K562 (cell line): ENCODE measurements around the gene PPP1R3E. TPM values are rescaled to one million over a fixed set of nuclear protein-coding genes. Genes with fewer than 3 reads are reported as not detected.

ENCODE experiments used
- CCAR2 ChIP-seq: fragments of 200-400 bp; formaldehyde crosslinking; IDR thresholded peaks from 2 replicates; pipeline ENCODE4 v1.6.1; 2017; ENCODE audit warnings: mild to moderate bottlenecking, low read depth, low read length
- CCNT2 ChIP-seq: IDR thresholded peaks from 2 replicates; pipeline ENCODE4 v1.6.1; 2011; ENCODE audit warnings: borderline replicate concordance, low read depth, mild to moderate bottlenecking, moderate library complexity, mixed read lengths, low read length; ENCODE audit not compliant: insufficient read length; ENCODE audit errors: extremely low read depth
- ETV6 ChIP-seq, 3 experiments: fragments of 150-350 bp in 1 of 3; sonication (generic) in 1 of 3; formaldehyde crosslinking in 1 of 3; IDR thresholded peaks; 2 replicates each; pipeline versions ENCODE4 v1.6.1 to v1.8.0; 2014 to 2022; ENCODE audit warnings: borderline replicate concordance in 2 of 3, low read depth in 2 of 3, antibody characterized with exemption in 1 of 3, low read length in 1 of 3, mild to moderate bottlenecking in 1 of 3, missing genetic modification reagents in 1 of 3
- LARP7 ChIP-seq: fragments of 450-650 bp; IDR thresholded peaks from 2 replicates; pipeline ENCODE4 v1.6.1; 2016
- MAZ ChIP-seq, 2 experiments: fragments of 450-650 bp in 1 of 2; sonication (generic) in 1 of 2; formaldehyde crosslinking; IDR thresholded peaks in 1 of 2; conservative IDR thresholded peaks in 1 of 2; 2 replicates each; pipeline versions ENCODE4 v1.4.0 to v1.5.0; 2020; ENCODE audit warnings: mild to moderate bottlenecking in 1 of 2, missing genetic modification reagents in 1 of 2
- SRF ChIP-seq, 2 experiments: fragments of 250-450, 450-650 bp in 1 of 2; sonication (Bioruptor Pico) in 1 of 2; sonication (generic) in 1 of 2; formaldehyde crosslinking; IDR thresholded peaks; 2 replicates each; pipeline versions ENCODE4 v1.5.0 to v1.5.1; 2020 to 2022; ENCODE audit warnings: mild to moderate bottlenecking in 1 of 2, missing genetic modification reagents in 1 of 2
- ZMIZ1 ChIP-seq, 2 experiments: fragments of 150-350 bp in 1 of 2; IDR thresholded peaks; 2 replicates each; pipeline ENCODE4 v1.6.1; 2012 to 2016; ENCODE audit warnings: low read depth in 2 of 2, low read length in 2 of 2, mild to moderate bottlenecking in 1 of 2, moderate library complexity in 1 of 2
- ZNF318 ChIP-seq, 2 experiments: fragments of 450-650 bp; IDR thresholded peaks; 2 replicates each; pipeline ENCODE4 v1.6.1; 2016; ENCODE audit warnings: mild to moderate bottlenecking in 2 of 2, borderline replicate concordance in 1 of 2, low read depth in 1 of 2, moderate library complexity in 1 of 2
- polyA plus RNA-seq, 8 experiments: library from polyadenylated mRNA; depleted of rRNA in 4 of 8; stranded (reverse) in 5 of 8; unstranded in 3 of 8; fragments of >200 nt; fragmentation: Nextera tagmentation in 2 of 8; fragmentation: Illumina TruSeq in 1 of 8; extraction: Ambion mirVana in 2 of 8; extraction: Trizol in 1 of 8; gene quantifications; 2 replicates each; pipeline versions ENCODE4 v1.2.1 to v1.2.3, GENCODE V29; 2011 to 2014; ENCODE audit warnings: inconsistent platforms in 1 of 8, missing spikeins in 1 of 8
- total RNA-seq, 7 experiments: library from RNA; depleted of rRNA in 6 of 7; stranded (reverse); fragments of >200 nt in 6 of 7; fragmentation: Illumina TruSeq in 2 of 7; extraction: Trizol in 2 of 7; gene quantifications; 2 replicates each; pipeline versions ENCODE4 v1.2.1 to v1.2.3, GENCODE V29; 2011 to 2021; ENCODE audit warnings: low replicate concordance in 1 of 7
- TF ChIP-seq, protein P1 (sequence below): sonication (generic); formaldehyde crosslinking; IDR thresholded peaks from 2 replicates; pipeline ENCODE4 v1.8.0; 2022; ENCODE audit warnings: mild to moderate bottlenecking, missing genetic modification reagents
- TF ChIP-seq, protein P2 (sequence below): fragments of 250-450 bp; sonication (Bioruptor Pico); IDR thresholded peaks from 2 replicates; pipeline ENCODE4 v1.8.0; 2022; ENCODE audit warnings: inconsistent platforms, mild to moderate bottlenecking, moderate library complexity, borderline replicate concordance

Gene PPP1R3E
- total and polyA plus RNA-seq, 9 of the 15 experiments (the other 6 are each of a cell fraction or from before 2014, with no cell fraction given), result 3.2 to 18.4 (median 7.6) TPM

- TF ChIP-seq ZNF318 (IDR thresholded peaks at IDR 0.05; ENCODE audit: borderline replicate concordance in 1 of 2, low read depth in 1 of 2) (no peak), CCNT2 (no peak), SRF (CRISPR knock-in tag; IDR thresholded peaks at IDR 0.05) (no peak), MAZ (CRISPR knock-in tag; conservative IDR thresholded peaks at IDR 0.05 in 1 of 2, IDR thresholded peaks at IDR 0.05 in 1 of 2) (no peak), CCAR2 (no peak), ETV6 (IDR thresholded peaks at IDR 0.05; ENCODE audit: borderline replicate concordance in 1 of 2, low read depth in 2 of 2, low read length in 1 of 2) (no peak), ETV6 (CRISPR knock-in tag; IDR thresholded peaks at IDR 0.05; ENCODE audit: borderline replicate concordance) (no peak), LARP7 (no peak), ZMIZ1 (IDR thresholded peaks at IDR 0.05; ENCODE audit: low read depth in 2 of 2, low read length in 2 of 2) (no peak)
- TF ChIP-seq, protein P1, sequence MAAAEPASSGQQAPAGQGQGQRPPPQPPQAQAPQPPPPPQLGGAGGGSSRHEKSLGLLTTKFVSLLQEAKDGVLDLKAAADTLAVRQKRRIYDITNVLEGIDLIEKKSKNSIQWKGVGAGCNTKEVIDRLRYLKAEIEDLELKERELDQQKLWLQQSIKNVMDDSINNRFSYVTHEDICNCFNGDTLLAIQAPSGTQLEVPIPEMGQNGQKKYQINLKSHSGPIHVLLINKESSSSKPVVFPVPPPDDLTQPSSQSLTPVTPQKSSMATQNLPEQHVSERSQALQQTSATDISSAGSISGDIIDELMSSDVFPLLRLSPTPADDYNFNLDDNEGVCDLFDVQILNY, result no peak
- TF ChIP-seq, protein P2, sequence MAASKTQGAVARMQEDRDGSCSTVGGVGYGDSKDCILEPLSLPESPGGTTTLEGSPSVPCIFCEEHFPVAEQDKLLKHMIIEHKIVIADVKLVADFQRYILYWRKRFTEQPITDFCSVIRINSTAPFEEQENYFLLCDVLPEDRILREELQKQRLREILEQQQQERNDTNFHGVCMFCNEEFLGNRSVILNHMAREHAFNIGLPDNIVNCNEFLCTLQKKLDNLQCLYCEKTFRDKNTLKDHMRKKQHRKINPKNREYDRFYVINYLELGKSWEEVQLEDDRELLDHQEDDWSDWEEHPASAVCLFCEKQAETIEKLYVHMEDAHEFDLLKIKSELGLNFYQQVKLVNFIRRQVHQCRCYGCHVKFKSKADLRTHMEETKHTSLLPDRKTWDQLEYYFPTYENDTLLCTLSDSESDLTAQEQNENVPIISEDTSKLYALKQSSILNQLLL (CRISPR knock-in tag), result no peak
Observed at GRCh38 chr14:23252006-23252405, 50.7 kb downstream of the PPP1R3E start (continued).
